ENCODE data around the gene PSG1.
"Not testable (repeated sequence)": the region's sequence is repeated elsewhere in the genome, so short reads cannot be mapped to it uniquely, and the experiment has no call there.

PSG1 gene

DNA sequence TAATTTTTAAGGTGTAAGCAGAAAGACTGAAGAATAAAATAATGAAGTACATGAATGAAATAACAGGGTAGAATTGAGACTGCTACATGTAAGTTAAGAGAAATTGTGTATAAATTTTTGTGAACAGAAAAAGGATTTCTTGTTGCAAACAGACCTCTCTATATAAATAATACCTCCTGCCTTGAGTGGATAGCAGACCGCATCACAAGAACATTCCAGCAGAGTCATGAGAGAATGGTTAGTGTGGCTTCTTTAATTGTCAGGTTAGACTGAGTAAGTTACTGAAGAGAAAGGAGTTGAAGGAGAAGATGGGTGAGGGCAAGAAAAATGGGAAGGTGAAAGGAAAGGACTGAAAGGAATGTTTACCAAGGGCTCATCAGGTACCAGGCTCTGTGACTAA, 19.6 kb upstream of the PSG1 start:
- H3K79me1 ChIP-seq (ENCODE audit: low read depth, low read length); DNase-seq (ENCODE audit: low spot score); H4K8ac ChIP-seq (ENCODE audit: low read depth, low read length); H3K27ac ChIP-seq (replicated peaks; ENCODE audit: low read length); H3K4me2 ChIP-seq (ENCODE audit: insufficient read depth, low read length, poor library complexity, severe bottlenecking); H2BK15ac ChIP-seq (ENCODE audit: low read length); H3K9me3 ChIP-seq (replicated peaks in 1 of 2; ENCODE audit: control insufficient read depth in 2 of 2, insufficient read depth in 1 of 2, low read depth in 1 of 2, low read length in 2 of 2); H2BK120ac ChIP-seq (ENCODE audit: low read depth, low read length); H3K27me3 ChIP-seq (ENCODE audit: control insufficient read depth in 3 of 3, insufficient read depth in 3 of 3, low read depth in 1 of 3, low read length in 3 of 3); H3K36me3 ChIP-seq (replicated peaks in 1 of 2; ENCODE audit: control insufficient read depth in 2 of 2, insufficient read depth in 2 of 2, low read length in 2 of 2); H3K23ac ChIP-seq (ENCODE audit: low read depth, low read length, poor library complexity); H3K9ac ChIP-seq (ENCODE audit: low read depth, low read length, poor library complexity); H3K18ac ChIP-seq (ENCODE audit: low read length); H3K4me1 ChIP-seq (ENCODE audit: control insufficient read depth in 2 of 2, insufficient read depth in 1 of 2, low read depth in 1 of 2, low read length in 2 of 2); H2AFZ ChIP-seq (ENCODE audit: low read length); H2AK5ac ChIP-seq (ENCODE audit: low read depth, low read length); H4K91ac ChIP-seq (ENCODE audit: low read depth, low read length, poor library complexity); H3K4me3 ChIP-seq (ENCODE audit: low read length in 2 of 2); H2BK12ac ChIP-seq (ENCODE audit: low read length); H3K14ac ChIP-seq (ENCODE audit: low read length); H3K4ac ChIP-seq (ENCODE audit: low read length); H2BK5ac ChIP-seq (ENCODE audit: low read length): not testable (repeated sequence)
- WGBS, 2 donors (ENCODE audit: extremely low coverage in 2 of 2, insufficient read length in 2 of 2, insufficient replicate concordance in 1 of 2) = no CpG with 5 or more reads among the region's 1 CpG

GRCh38 chr19:42898656-42899055, 19.1 kb upstream of the PSG1 start:
- not testable (repeated sequence) for H3K9me3 ChIP-seq (replicated peaks in 1 of 2; ENCODE audit: control insufficient read depth in 2 of 2, insufficient read depth in 1 of 2, low read depth in 1 of 2, low read length in 2 of 2); H3K27me3 ChIP-seq (ENCODE audit: control insufficient read depth in 3 of 3, insufficient read depth in 3 of 3, low read depth in 1 of 3, low read length in 3 of 3); H2AFZ ChIP-seq (ENCODE audit: low read length); H3K18ac ChIP-seq (ENCODE audit: low read length); H3K4me1 ChIP-seq (ENCODE audit: control insufficient read depth in 2 of 2, insufficient read depth in 1 of 2, low read depth in 1 of 2, low read length in 2 of 2); H3K4me3 ChIP-seq (ENCODE audit: low read length in 2 of 2); H3K23ac ChIP-seq (ENCODE audit: low read depth, low read length, poor library complexity); H2BK15ac ChIP-seq (ENCODE audit: low read length); H3K14ac ChIP-seq (ENCODE audit: low read length); H2BK120ac ChIP-seq (ENCODE audit: low read depth, low read length); H4K91ac ChIP-seq (ENCODE audit: low read depth, low read length, poor library complexity); H3K4ac ChIP-seq (ENCODE audit: low read length); H2BK12ac ChIP-seq (ENCODE audit: low read length); DNase-seq (ENCODE audit: low spot score); H3K4me2 ChIP-seq (ENCODE audit: insufficient read depth, low read length, poor library complexity, severe bottlenecking); H2AK5ac ChIP-seq (ENCODE audit: low read depth, low read length); H2BK5ac ChIP-seq (ENCODE audit: low read length); H3K79me1 ChIP-seq (ENCODE audit: low read depth, low read length); H3K27ac ChIP-seq (replicated peaks; ENCODE audit: low read length); H3K36me3 ChIP-seq (replicated peaks in 1 of 2; ENCODE audit: control insufficient read depth in 2 of 2, insufficient read depth in 2 of 2, low read length in 2 of 2); H3K9ac ChIP-seq (ENCODE audit: low read depth, low read length, poor library complexity); H4K8ac ChIP-seq (ENCODE audit: low read depth, low read length)
- WGBS, 2 donors (ENCODE audit: extremely low coverage in 2 of 2, insufficient read length in 2 of 2, insufficient replicate concordance in 1 of 2) = no CpG with 5 or more reads among the region's 1 CpG

DNA sequence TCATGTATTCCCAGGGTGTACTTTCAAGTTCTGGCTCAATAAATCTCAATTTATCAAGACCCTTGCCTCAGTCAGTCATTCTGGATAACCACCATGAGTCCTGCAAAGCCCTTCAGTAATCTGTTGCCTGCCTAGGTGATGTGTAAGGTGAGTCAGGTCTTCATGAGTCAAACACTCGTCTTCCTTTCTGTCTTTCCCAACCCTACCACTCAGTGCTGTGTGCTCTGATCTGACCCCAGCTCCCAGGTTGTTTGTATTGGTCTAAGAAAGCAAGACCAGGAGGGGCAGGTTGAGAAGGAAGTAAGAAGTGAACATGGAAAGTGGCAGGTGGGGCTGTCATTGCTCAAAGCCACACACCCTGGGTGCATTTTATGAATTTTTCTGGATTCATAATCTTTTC, 18.2 kb upstream of the PSG1 start:
- not testable (repeated sequence) for H3K36me3 ChIP-seq (replicated peaks in 1 of 2; ENCODE audit: control insufficient read depth in 2 of 2, insufficient read depth in 2 of 2, low read length in 2 of 2); H2BK12ac ChIP-seq (ENCODE audit: low read length); DNase-seq (ENCODE audit: low spot score); H2BK15ac ChIP-seq (ENCODE audit: low read length); H3K23ac ChIP-seq (ENCODE audit: low read depth, low read length, poor library complexity); H3K18ac ChIP-seq (ENCODE audit: low read length); H2AFZ ChIP-seq (ENCODE audit: low read length); H3K4ac ChIP-seq (ENCODE audit: low read length); H3K4me2 ChIP-seq (ENCODE audit: insufficient read depth, low read length, poor library complexity, severe bottlenecking); H3K4me3 ChIP-seq (ENCODE audit: low read length in 2 of 2); H3K9ac ChIP-seq (ENCODE audit: low read depth, low read length, poor library complexity); H3K79me1 ChIP-seq (ENCODE audit: low read depth, low read length); H2BK5ac ChIP-seq (ENCODE audit: low read length); H3K14ac ChIP-seq (ENCODE audit: low read length); H4K8ac ChIP-seq (ENCODE audit: low read depth, low read length); H2BK120ac ChIP-seq (ENCODE audit: low read depth, low read length); H3K27me3 ChIP-seq (ENCODE audit: control insufficient read depth in 3 of 3, insufficient read depth in 3 of 3, low read depth in 1 of 3, low read length in 3 of 3); H4K91ac ChIP-seq (ENCODE audit: low read depth, low read length, poor library complexity); H3K27ac ChIP-seq (replicated peaks; ENCODE audit: low read length); H2AK5ac ChIP-seq (ENCODE audit: low read depth, low read length); H3K4me1 ChIP-seq (ENCODE audit: control insufficient read depth in 2 of 2, insufficient read depth in 1 of 2, low read depth in 1 of 2, low read length in 2 of 2); H3K9me3 ChIP-seq (replicated peaks in 1 of 2; ENCODE audit: control insufficient read depth in 2 of 2, insufficient read depth in 1 of 2, low read depth in 1 of 2, low read length in 2 of 2)
- WGBS, 2 donors (ENCODE audit: extremely low coverage in 2 of 2, insufficient read length in 2 of 2, insufficient replicate concordance in 1 of 2) = no CpG with 5 or more reads among the region's 1 CpG

DNA sequence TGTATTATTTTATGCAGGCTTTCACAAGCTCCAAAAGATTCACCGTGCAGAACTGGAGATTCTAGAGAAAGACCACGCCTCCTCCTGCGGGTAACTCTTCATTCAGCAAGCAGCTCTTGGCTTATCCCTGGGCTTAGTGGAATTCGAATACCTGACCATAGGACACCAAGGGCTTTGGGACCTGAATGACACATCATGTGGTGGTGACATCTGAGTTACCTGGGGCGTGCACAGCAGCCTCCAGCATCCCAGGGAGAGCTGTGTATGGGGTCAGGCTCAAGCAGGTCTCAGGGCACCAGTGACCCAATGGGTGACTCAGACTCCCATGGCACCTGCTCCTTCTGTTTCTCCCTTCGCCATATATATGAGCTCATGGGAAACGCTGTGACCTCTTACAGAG, 10.9 kb upstream of the PSG1 start:
- not testable (repeated sequence) for H2BK12ac ChIP-seq (ENCODE audit: low read length); H3K18ac ChIP-seq (ENCODE audit: low read length); H4K8ac ChIP-seq (ENCODE audit: low read depth, low read length); H3K79me1 ChIP-seq (ENCODE audit: low read depth, low read length); H3K4ac ChIP-seq (ENCODE audit: low read length); H3K27me3 ChIP-seq (ENCODE audit: control insufficient read depth in 3 of 3, insufficient read depth in 3 of 3, low read depth in 1 of 3, low read length in 3 of 3); H4K91ac ChIP-seq (ENCODE audit: low read depth, low read length, poor library complexity); H3K9ac ChIP-seq (ENCODE audit: low read depth, low read length, poor library complexity); H3K4me3 ChIP-seq (ENCODE audit: low read length in 2 of 2); H2BK15ac ChIP-seq (ENCODE audit: low read length); H3K9me3 ChIP-seq (replicated peaks in 1 of 2; ENCODE audit: control insufficient read depth in 2 of 2, insufficient read depth in 1 of 2, low read depth in 1 of 2, low read length in 2 of 2); H2AK5ac ChIP-seq (ENCODE audit: low read depth, low read length); H2BK5ac ChIP-seq (ENCODE audit: low read length); H2AFZ ChIP-seq (ENCODE audit: low read length); H3K4me1 ChIP-seq (ENCODE audit: control insufficient read depth in 2 of 2, insufficient read depth in 1 of 2, low read depth in 1 of 2, low read length in 2 of 2); H3K23ac ChIP-seq (ENCODE audit: low read depth, low read length, poor library complexity); H3K27ac ChIP-seq (replicated peaks; ENCODE audit: low read length); H3K4me2 ChIP-seq (ENCODE audit: insufficient read depth, low read length, poor library complexity, severe bottlenecking); DNase-seq (ENCODE audit: low spot score); H3K14ac ChIP-seq (ENCODE audit: low read length); H3K36me3 ChIP-seq (replicated peaks in 1 of 2; ENCODE audit: control insufficient read depth in 2 of 2, insufficient read depth in 2 of 2, low read length in 2 of 2); H2BK120ac ChIP-seq (ENCODE audit: low read depth, low read length)
- no CpG with 5 or more reads among the region's 7 CpGs for WGBS, 2 donors (ENCODE audit: extremely low coverage in 2 of 2, insufficient read length in 2 of 2, insufficient replicate concordance in 1 of 2)

All from neuronal stem cell (in vitro differentiated cells).